GM18519 (cell line): ENCODE results near the gene BZW2.
"Not testable (repeated sequence)": the region's sequence is repeated elsewhere in the genome, so short reads cannot be mapped to it uniquely, and the experiment has no call there.

Source experiments
- ATAC-seq: cut with Tn5 transposase; IDR thresholded peaks from one replicate; pipeline ENCODE4 v1.9.1; 2021; ENCODE audit warnings: mild to moderate bottlenecking, moderate library complexity; ENCODE audit not compliant: unreplicated experiment, low FRiP score

Gene BZW2

DNA sequence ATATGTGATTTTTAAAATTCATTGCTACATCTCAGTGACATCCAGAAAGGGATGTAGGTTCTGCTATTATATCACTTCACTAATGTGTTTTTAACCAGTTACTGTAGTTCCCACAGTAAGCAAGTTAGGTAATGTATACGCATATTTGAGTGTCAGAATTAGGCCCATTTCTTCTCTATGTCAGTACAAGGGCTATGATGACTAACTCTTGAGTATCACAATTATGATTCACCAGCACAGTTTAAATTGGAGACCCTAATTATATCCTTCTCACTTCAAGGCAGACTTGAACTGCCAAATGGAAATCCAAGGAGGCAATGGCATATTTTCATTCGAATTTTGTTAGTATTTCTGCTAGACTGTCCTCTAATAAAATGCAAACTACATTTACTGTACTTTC is 23.6 kb downstream of the BZW2 start:
- no peak for ATAC-seq

DNA sequence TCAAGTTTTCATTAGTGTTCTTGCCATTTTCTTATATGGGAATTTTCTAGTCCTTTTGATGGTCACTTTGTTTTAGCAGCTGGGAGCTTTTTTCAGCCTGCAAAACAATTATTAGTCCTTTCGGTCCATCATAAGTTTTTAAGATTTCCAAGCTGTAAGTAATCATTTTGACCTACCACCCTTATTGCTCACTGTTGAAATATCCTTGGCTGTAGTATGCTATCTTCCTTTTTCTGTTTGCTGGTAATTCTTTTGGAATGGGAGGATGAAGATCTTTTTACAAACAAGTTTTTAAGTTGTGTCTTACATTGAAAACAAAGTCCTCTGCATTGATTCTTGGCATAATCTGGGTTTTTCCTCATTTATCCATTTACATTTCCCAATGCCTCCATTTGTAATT is 24.0 kb downstream of the BZW2 start:
- ATAC-seq: no peak

DNA sequence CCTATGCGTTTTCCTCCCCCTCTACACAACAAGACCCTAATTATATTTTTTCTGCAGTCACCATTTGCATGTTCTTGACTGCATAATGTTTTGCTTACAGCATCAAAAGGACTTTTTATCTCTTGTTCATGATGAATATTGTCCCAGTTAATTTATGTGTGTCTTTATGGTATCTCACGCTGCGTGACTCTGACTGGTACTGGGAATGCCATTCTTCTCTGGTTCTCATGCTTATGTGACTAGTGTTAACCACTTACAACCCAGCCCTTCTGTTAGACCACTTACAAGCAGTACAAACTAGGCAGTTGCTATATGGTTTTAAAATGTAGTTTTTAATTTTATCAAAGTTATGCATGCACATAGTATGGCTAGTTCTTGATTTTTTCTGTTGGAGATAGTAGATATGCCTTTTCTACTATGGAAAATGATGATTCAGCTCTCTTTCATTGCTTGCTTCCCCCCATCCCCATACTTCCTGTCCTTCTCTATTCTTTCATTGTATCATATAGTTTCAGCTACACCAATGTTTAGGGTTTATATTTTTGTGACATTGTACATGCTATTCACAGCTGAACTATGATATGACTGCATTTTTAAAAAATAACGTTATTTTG is 24.9 kb downstream of the BZW2 start:
- ATAC-seq: no peak

DNA sequence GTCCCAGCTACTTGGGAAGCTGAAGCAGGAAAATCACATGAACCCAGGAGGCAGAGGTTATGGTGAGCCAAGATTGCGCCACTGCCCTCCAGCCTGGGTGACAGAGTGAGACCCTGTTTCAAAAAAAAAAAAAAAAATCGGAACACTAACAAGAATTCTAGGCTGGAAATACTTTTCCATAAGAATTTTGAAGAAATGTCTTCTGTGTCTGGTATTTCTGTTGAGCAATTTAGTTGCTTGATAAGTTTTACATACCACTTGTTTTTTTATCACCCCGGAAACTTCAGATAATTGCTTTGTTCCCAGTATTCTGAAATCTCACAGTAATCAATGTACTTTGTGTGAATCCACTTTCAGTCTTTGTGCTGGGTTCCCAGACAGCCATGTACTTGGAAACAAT is 25.8 kb downstream of the BZW2 start:
- no peak for ATAC-seq

DNA sequence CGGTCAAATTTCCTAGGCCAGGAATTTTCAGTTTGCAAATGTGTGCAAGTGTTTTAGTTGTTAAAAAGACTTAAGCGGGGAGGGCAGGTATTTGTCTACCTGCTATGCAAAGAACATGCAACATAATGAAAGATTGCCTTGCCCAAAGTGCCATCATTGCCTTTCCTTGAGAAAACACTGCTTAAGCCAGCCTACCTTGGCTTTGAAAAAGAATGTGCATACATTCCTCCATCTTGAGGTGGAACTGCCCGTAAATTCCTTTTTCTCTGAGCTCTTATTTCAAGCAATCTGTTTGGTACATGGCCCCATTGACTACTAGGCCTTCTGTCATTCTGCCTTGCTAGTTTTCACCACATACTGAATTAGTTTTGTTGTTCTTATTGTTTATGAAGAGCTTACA is 29.3 kb downstream of the BZW2 start:
- no peak for ATAC-seq

DNA sequence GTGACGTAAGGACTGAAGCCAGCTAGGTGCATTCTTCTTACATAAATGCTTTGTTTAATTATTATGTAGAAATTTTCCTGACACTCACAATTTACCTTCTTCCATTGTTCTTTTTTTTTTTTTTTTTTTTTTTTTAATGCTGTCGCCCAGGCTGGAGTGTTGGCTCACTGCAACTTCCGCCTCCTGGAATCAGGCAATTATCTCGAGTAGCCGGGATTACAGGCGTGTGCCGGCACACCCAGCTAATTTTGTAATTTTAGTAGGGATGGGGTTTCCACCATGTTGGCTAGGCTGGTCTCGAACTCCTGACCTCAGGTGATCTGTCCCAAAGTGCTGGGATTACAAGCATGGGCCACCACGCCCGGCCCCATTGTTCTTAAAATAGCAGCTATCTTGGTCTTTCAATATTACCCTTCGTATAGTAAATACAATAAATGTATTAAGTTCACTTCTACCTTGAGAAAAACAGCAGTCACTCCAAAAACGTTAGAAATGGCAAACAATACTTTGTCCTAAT is 32.1 kb downstream of the BZW2 start:
- ATAC-seq: no peak

DNA sequence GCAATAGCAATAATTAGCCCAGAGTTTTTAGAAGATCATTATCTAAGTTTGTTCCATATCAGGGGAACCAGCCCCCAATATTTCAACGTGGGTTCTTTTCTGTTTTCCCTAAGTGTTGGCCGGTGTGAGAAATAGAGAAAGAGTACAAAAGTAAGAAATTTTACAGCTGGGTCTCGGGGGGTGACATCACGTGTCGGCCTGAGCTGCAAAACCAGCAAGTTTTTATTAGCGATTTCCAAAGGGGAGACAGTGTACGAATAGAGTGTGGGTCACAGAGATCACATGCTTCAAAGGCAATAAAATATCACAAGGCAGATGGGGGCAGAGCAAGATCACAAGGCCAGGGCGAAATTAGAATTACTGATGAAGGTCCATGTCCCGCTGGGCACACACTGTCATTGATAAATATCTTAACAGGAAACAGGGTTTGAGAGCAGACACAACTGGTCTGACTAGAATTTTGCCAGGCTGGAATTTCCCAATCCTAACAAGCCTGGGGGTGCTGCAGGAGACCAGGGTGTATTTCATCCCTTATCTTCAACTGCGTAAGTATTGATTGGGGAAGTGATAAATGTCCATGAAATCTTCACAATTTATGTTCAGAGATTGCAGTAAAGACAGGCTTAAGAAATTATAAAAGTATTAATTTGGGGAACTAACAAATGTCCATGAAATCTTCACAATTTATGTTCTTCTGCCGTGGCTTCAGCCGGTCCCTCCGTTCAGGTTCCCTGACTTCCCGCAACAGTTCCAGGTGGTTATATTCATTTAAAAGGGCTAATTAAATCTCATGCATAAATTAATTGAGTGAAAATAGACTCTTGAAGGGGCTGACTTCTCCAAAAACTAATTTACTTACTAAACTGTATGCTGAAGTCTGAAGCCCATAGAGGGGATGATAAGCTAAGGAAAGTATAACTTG is 32.9 kb downstream of the BZW2 start:
- ATAC-seq: not testable (repeated sequence)

DNA sequence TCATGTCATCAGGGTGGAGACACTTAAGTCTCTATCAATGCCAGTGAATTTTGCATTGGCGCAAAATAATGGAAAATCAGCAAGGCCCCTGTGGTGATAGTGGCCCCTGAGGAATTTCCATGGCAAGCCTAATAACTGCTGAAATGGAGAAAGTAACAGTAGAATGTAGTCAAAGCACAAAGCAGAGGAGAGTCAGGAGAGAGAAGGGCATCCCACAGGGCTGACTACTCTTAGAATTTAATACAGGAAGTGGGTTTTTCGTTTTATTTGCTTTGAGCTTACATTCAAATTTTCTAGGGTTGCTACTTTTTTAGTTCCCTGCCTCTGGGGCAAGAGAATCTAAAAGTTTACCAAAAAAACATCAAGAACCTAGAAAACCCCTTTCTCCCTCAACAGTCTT is 39.0 kb downstream of the BZW2 start:
- ATAC-seq: no peak

DNA sequence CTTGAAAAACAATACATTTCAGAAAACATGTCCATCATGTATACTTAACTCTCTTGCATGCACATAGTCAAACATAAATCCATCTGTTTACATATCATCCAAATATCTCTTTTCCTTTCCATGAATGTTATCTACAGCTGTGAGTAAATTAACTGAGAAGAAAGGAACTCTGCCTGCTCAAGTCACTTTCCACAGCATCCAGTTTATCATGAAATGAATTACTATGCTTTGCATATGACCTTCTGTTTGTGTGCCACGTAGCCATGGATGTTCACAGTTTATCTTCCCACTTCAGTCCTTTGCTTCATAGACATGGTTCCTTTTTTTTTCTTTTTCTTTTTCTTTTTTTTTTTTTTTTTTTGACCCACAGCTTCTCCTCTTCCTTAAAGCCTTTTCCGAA is 39.6 kb downstream of the BZW2 start:
- ATAC-seq: no peak

DNA sequence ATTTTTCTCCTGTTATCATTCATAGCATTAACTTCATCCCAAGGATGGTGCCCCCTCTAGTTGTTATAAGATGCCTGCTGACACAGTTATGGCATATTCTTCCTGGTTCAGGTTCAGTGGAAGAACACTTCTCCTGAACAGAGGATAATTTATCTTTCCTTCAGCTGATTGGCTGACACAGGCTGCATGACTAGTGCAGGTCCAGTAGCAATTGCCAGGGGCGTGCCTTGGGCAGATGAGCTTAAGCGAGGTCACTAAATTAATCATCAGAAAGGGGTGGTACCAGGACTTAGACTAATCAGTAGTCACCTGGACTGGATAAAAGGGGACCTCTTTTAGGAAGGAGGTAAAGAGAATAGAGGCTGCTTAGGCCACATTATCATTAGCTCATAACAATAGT is 42.3 kb downstream of the BZW2 start:
- no peak for ATAC-seq

DNA sequence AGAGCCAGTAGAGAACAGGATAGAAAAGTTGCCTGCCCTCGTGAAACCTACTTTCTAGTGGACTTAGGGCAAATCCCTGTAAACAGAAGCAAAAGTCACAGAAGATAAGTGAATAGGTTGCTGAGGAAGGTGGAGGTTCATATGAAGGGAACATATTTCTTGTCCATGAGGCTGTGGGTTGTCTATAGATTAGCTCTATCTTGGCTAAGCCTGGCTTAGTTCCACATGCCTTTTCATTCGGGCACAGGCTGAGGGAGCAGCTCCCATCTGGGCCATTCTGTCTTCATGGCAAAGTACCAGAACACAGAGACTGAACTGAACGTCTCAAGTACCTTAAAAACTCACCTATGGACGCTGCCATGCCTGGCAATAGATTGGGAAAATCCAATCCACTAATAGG is 45.3 kb downstream of the BZW2 start:
- ATAC-seq: no peak

DNA sequence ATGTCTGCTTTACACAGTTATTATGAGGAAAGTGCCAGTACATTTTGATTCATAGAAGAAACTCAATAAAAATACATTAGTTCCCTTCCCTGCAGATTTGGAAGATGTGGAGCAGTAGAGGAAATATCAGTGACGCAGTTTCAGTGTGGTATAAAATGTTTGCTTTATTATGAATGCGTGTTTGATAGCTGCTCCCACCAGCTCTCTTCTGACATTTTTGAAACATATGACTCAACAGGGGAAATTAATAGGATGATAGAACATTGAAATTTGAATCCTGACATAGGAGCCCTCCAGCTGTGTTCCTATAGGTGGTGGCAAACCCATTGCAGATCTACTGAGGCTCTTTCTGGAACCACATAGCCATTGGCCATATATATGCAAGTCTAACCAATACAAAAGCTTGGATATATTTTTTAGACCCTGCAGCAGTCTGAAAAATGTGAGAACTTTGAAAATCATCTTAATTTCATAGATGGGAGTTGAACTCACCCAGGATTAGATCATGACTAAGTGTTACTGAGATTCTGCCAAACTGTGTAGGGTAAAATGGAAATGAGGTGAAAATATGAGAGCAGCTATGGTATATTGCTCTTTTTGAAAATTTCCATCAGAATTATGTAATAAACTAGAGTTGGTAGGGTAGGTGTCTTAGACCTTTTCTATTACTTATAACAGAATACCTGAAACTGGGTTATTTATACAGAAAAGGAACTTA is 47.8 kb downstream of the BZW2 start:
- ATAC-seq: no peak

DNA sequence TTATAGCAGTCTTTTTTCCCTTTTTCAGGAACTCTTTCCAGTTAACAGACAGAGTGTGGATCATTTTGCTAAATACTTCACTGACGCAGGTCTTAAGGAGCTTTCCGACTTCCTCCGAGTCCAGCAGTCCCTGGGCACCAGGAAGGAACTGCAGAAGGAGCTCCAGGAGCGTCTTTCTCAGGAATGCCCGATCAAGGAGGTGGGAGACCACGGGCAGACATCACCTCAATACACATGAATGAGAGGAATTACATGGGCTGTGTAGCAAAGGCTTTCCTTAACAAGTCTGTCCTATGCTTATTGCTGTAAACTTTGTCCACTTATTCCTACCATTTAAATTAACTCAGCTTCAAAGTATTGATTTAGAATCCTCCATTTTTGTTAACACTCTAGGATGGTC is 48.8 kb downstream of the BZW2 start:
- ATAC-seq: no peak

DNA sequence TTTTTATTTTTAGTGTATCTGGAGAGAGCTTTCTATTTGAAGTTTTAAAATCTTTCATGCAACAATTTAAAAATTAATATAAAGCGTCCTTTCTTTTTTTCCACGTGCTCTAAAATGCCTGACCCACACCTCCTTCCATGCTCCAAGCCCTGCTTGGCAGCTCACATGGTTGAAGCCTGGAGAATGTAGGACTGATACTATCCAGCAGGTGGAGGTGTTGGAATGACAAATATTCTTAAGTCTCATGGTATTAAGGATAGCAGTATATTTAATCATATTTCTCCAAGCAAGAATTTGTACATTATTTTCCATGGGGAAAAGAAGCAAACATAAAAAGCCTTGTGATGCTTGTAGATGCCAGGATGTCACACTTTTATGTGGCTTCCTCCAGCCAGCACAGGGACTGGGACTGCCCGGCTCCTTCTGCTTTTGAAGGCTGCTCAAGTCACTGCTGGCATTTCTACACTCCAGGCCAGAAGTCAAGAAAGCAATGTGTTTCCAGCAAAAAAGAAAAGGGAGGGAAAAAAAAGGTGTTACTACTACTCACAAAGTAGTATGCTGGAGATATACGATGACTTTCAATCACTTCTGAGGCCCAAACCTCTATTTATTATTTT is 49.7 kb downstream of the BZW2 start:
- ATAC-seq: peak; percentile 72

DNA sequence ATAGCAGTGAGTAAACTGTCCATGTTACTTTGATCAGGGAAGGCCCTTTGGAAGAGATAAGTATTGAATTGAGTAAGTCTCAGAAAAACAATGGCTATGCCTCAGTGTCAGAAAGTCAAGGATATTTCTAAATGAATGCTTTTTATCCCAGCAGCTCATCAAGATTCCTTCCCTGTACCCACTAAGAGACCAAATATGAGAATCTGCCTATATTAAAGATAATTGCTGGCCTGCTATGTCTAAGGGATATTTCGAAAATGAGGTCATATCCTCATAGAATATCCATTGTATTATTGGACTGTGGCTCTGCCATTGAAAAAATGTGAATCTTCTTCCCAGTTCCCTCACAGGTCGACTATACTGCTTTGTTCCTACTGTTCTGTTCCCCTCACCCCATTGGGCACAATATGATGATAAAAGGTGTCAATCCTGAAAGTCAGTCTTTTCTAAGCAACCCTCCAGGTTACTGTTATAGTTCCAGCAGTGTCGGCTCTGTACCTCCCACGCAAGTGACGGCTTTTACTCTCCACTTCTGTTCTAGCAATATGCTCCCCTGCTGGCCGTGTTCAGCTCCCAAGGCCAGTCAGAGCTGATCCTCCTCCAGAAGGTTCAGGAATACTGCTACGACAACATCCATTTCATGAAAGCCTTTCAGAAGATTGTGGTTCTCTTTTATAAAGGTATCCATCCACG is 51.7 kb downstream of the BZW2 start:
- no peak for ATAC-seq

DNA sequence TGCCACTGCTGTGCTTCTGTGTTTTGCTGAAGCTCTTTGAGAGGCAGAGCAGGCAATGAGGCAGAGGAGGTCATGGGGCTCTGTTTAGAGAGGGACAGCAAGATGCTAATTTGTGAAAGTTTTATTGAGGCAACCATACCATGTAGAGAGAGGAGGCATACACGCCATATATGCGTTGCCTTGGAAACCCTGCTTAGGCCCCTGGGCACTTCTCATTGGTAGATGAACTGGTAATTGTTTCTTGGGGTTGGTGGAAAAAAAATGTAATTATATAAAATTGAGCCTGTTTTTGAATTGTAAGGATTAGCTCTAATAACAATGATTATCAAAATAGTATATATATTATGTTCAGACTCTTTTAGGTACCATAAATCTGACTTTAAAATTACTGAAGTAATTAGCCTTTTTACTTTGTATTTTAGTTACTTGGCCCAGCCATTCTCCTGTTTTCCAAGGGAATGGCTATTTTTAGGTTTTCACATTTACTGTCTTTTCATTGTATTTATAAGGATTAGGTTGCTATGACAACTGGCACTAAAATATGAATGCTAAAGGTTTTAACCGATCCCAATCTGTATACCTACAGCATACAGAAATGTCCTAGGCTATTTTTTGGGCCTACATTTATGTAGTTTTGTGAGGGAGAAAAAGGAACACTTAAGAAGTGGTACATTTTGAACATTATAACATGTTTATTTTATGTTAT is 52.4 kb downstream of the BZW2 start:
- no peak for ATAC-seq

DNA sequence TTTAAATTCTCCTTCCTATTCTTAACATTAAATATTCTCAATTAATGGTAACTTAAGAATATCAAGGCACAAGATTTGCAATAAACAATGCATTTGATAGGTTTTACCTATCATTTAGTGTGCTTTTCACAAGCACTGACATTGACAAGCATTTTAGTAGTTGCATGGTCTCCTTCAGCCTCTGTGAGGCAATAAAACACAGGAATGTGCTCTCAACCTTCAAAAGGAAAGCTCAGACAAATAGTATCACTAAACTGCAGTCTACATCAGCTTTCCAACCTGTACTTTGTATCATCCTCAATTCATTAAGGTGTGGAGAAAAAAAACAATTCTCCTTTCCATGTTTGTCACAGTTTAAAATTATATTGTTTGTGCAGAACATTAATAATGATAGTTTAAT is 56.5 kb downstream of the BZW2 start:
- ATAC-seq: no peak

DNA sequence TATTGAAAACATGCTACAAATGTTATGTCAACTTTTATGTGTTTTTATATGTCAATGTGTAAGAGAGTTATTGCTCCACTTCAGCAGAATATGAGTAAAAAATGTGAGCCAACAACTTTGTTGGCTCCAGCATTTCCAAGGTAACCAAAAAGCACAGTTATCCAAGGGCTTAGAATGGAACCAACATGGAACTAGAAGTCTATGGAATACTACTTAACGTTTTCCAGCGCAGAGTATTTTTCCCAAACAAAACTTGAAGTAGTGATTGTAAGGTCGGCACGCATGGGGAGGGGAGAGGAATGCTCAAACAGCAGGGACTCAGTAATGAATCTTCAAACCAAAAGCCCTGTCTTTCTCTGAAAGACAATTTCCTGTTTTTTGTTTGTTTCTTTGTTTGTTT is 62.5 kb downstream of the BZW2 start:
- no peak for ATAC-seq

DNA sequence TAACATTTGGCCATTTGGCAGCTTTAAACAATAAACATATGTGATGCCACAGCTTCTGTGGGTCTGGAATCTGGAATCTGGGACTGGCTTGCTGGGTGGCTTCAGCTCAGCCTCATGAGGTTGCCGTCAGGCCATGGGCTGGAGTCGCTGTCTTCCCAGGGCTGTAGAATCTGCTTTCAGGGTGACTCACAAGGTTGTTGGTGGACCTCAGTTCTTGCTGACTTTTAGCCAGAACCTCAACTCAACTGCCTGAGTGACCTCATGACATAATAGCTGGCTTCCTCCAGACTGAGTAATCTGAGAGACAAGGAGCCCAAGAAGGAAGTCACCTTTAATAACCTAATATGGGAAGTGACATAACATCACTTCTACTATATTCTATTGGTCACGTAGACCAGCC is 63.0 kb downstream of the BZW2 start:
- ATAC-seq: no peak

DNA sequence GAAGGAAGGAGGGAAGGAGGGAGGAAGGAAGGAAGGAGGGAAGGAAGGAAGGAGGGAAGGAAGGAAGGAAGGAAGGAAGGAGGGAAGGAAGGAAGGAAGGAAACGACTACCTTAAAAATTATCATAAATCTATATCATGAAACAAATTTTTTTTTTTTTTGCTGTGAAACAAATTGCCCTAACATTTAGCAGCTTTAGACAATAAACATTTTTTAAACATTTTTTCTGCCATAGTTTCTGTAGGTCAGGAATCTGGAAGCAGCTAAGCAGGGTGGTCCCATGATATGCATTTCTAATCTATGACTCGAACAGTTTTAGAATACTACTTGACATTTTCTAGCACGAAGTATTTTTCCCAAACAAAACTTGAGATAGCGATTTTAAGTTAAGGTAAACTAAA is 64.7 kb downstream of the BZW2 start:
- ATAC-seq: no peak
